Astrocyte of the spinal cord (primary cell): Measurements from ENCODE around the gene DMBX1.

ENCODE experiments used
- DNase-seq: peaks from one replicate; pipeline ENCODE4 v3.0.0; 2011; ENCODE audit warnings: low read depth, low spot score
- H3K4me3 ChIP-seq: 2 replicates; pipeline ENCODE4 v1.5.1; 2011; ENCODE audit warnings: low read depth, mild to moderate bottlenecking, low read length, moderate library complexity
- CTCF ChIP-seq: IDR thresholded peaks from 2 replicates; pipeline ENCODE4 v1.5.1; 2012; ENCODE audit warnings: low read depth, mild to moderate bottlenecking, low read length, inconsistent platforms
- in situ Hi-C: cut with HindIII; loops from 2 replicates; pipeline ENCODE4 v1.10.0; 2017; ENCODE audit warnings: low sequenced_read_pairs

The DMBX1 gene

GRCh38 chr1:46447499-46448108 is 42.0 kb upstream of the DMBX1 start:
- in situ Hi-C loops, result no loop called here
- TF ChIP-seq CTCF, result no peak
- DNase-seq, result no peak
- H3K4me3 ChIP-seq, result no peak overlapping the region

GRCh38 chr1:46448109-46448911 is 41.3 kb upstream of the DMBX1 start:
- in situ Hi-C loops, result no loop called here
- DNase-seq, result no peak
- TF ChIP-seq CTCF, result no peak
- H3K4me3 ChIP-seq, result no peak overlapping the region

GRCh38 chr1:46449223-46450159 is 40.1 kb upstream of the DMBX1 start:
- no peak overlapping the region for H3K4me3 ChIP-seq
- no peak for DNase-seq
- no peak for TF ChIP-seq CTCF
- in situ Hi-C loops, result no loop called here

- no peak for DNase-seq
- no peak overlapping the region for H3K4me3 ChIP-seq
- TF ChIP-seq CTCF, result no peak
- in situ Hi-C loops, result no loop called here
Measured at GRCh38 chr1:46450160-46450517, 39.5 kb upstream of the DMBX1 start.

GRCh38 chr1:46451948-46452930 is 37.4 kb upstream of the DMBX1 start:
- DNase-seq, result no peak
- no peak for TF ChIP-seq CTCF
- H3K4me3 ChIP-seq, result no peak overlapping the region
- in situ Hi-C loops, result no loop called here

- DNase-seq, result no peak
- no peak for TF ChIP-seq CTCF
- in situ Hi-C loops, result no loop called here
Measured at GRCh38 chr1:46452931-46453325, 36.7 kb upstream of the DMBX1 start.

More at GRCh38 chr1:46452931-46453325, 36.7 kb upstream of the DMBX1 start:
- no peak overlapping the region for H3K4me3 ChIP-seq
